Neural progenitor cell (in vitro differentiated cells): ENCODE measurements around the gene IGSF21. TPM values are rescaled to one million over a fixed set of nuclear protein-coding genes. Genes with fewer than 3 reads are reported as not detected.

Experiments
- DNase-seq: peaks from one replicate; pipeline ENCODE4 v3.0.0-alpha.2; 2016; ENCODE audit warnings: low spot score
- H2AFZ ChIP-seq: fragments of 200-600 bp; sonication (generic); replicated peaks from 2 replicates; pipeline ENCODE4 v1.6.1; 2016; ENCODE audit warnings: antibody characterized with exemption
- H3F3A ChIP-seq: fragments of 200-600 bp; sonication (generic); 2 replicates; pipeline ENCODE4 v1.6.1; 2016; ENCODE audit warnings: antibody characterized with exemption, low read depth
- H3K27ac ChIP-seq: fragments of 200-600 bp; sonication (generic); 2 replicates; pipeline ENCODE4 v1.5.1; 2016; ENCODE audit warnings: mild to moderate bottlenecking
- H3K27me3 ChIP-seq: fragments of 200-600 bp; sonication (generic); 2 replicates; pipeline ENCODE4 v1.6.1; 2016; ENCODE audit warnings: mild to moderate bottlenecking, moderate library complexity
- H3K36me3 ChIP-seq: fragments of 200-600 bp; sonication (generic); 2 replicates; pipeline ENCODE4 v1.5.1; 2016
- H3K4me1 ChIP-seq: fragments of 200-600 bp; sonication (generic); 2 replicates; pipeline ENCODE4 v1.6.1; 2016; ENCODE audit warnings: mixed run types
- H3K4me2 ChIP-seq: fragments of 200-600 bp; sonication (generic); 2 replicates; pipeline ENCODE4 v1.6.1; 2016
- H3K4me3 ChIP-seq: fragments of 200-600 bp; sonication (generic); 2 replicates; pipeline ENCODE4 v1.5.1; 2016
- H3K79me2 ChIP-seq: fragments of 200-600 bp; sonication (generic); 2 replicates; pipeline ENCODE4 v1.6.1; 2016; ENCODE audit warnings: low read depth
- H3K9ac ChIP-seq: fragments of 200-600 bp; sonication (generic); 2 replicates; pipeline ENCODE4 v1.6.1; 2016
- H3K9me3 ChIP-seq: fragments of 200-600 bp; sonication (generic); 2 replicates; pipeline ENCODE4 v1.5.1; 2016; ENCODE audit warnings: low read depth
- H4K20me1 ChIP-seq: fragments of 200-600 bp; sonication (generic); 2 replicates; pipeline ENCODE4 v1.6.1; 2016; ENCODE audit warnings: low read depth
- H3K27ac Mint-ChIP-seq: 3 replicates; pipeline ENCODE4 v1.8.0; 2021; ENCODE audit warnings: mixed read lengths
- H3K27me3 Mint-ChIP-seq: 2 replicates; pipeline ENCODE4 v1.8.0; 2022; ENCODE audit warnings: low read depth, mild to moderate bottlenecking, inconsistent platforms, moderate library complexity, mixed read lengths; ENCODE audit not compliant: insufficient read depth
- H3K36me3 Mint-ChIP-seq: 3 replicates; pipeline ENCODE4 v1.8.0; 2021; ENCODE audit warnings: mixed read lengths
- H3K4me1 Mint-ChIP-seq: 3 replicates; pipeline ENCODE4 v1.8.0; 2021; ENCODE audit warnings: mixed read lengths
- H3K4me3 Mint-ChIP-seq: 3 replicates; pipeline ENCODE4 v1.8.0; 2021; ENCODE audit warnings: mild to moderate bottlenecking, moderate library complexity, mixed read lengths
- H3K9me3 Mint-ChIP-seq: 3 replicates; pipeline ENCODE4 v1.8.0; 2020; ENCODE audit warnings: mixed read lengths
- CTCF ChIP-seq: fragments of 200-600 bp; sonication (generic); IDR thresholded peaks from 2 replicates; pipeline ENCODE4 v1.5.1; 2017; ENCODE audit warnings: antibody characterized with exemption, mild to moderate bottlenecking
- EZH2 ChIP-seq: fragments of 200-600 bp; sonication (generic); IDR thresholded peaks from 2 replicates; pipeline ENCODE4 v1.6.1; 2017; ENCODE audit warnings: antibody characterized with exemption, mild to moderate bottlenecking, moderate library complexity
- EZH2phosphoT487 ChIP-seq: fragments of 200-600 bp; sonication (generic); IDR thresholded peaks from 2 replicates; pipeline ENCODE4 v1.6.1; 2017; ENCODE audit warnings: antibody characterized with exemption
- total RNA-seq: library from RNA; depleted of rRNA; stranded (reverse); fragments of >200 nt; gene quantifications from 2 replicates; pipeline ENCODE4 v1.2.3, GENCODE V29; 2015; ENCODE audit warnings: low replicate concordance

Gene IGSF21
- total RNA-seq, 1 donor from 2014 or later, result 1.7 TPM

- Mint-ChIP-seq H3K9me3 (no peaks in the 10 kb centered on the region), H3K4me3 (no peak overlapping the region), H3K4me1 (peaks cover 7% of the 10 kb centered on the region), H3K27ac (no peak overlapping the region), H3K27me3 (peaks cover 3% of the 10 kb centered on the region), H3K36me3 (no peaks in the 10 kb centered on the region)
- Histone ChIP-seq H3K9me3 (no peaks in the 10 kb centered on the region), H4K20me1 (no peaks in the 10 kb centered on the region), H3K9ac (no peak overlapping the region), H3K36me3 (no peaks in the 10 kb centered on the region), H3K4me2 (no peak overlapping the region), H3K79me2 (no peaks in the 10 kb centered on the region), H2AFZ (no peak overlapping the region), H3K27me3 (no peaks in the 10 kb centered on the region), H3K4me3 (no peak overlapping the region), H3K4me1 (no peaks in the 10 kb centered on the region), H3K27ac (no peak overlapping the region), H3F3A (no peaks in the 10 kb centered on the region)
- no peak for DNase-seq
- no peak for TF ChIP-seq EZH2
- no peak for TF ChIP-seq EZH2phosphoT487
- no peak for TF ChIP-seq CTCF
Measured at GRCh38 chr1:18142471-18142870, 34.9 kb downstream of the IGSF21 start.

DNA sequence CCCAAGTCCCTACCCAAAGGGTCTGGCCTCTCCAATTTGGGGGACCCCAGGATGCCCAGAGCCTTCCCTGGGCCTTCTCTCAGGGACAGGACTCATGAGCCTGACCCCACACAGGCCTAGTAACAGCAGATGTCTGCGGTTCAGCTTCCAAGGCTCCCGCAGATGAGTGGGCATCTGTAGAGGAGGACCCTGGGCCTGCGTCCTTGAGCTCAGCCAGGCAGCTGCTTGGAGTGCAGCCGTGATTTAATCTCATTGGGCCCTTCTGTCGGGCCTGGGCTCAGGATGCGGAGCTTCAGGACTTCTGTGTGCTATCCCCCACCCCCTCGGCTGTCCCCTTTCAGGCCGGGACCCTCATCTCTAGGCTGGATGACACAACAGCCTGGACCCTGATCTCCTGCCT lies 35.4 kb downstream of the IGSF21 start:
- no peak overlapping the region for H3K4me3 ChIP-seq
- H3K27me3 Mint-ChIP-seq, result peaks cover 4% of the 10 kb centered on the region
- no peaks in the 10 kb centered on the region for H3K9me3 ChIP-seq
- no peak overlapping the region for H3K4me2 ChIP-seq
- no peaks in the 10 kb centered on the region for H3K36me3 Mint-ChIP-seq
- H3K27me3 ChIP-seq, result no peaks in the 10 kb centered on the region
- no peaks in the 10 kb centered on the region for H3F3A ChIP-seq
- no peaks in the 10 kb centered on the region for H3K4me1 ChIP-seq
- peak overlapping the region; percentile 33 for H3K27ac Mint-ChIP-seq
- no peaks in the 10 kb centered on the region for H3K36me3 ChIP-seq
- TF ChIP-seq EZH2 (no peak), CTCF (no peak), EZH2phosphoT487 (no peak)
- no peak for DNase-seq
- H3K4me1 Mint-ChIP-seq, result peaks cover 7% of the 10 kb centered on the region
- H2AFZ ChIP-seq, result no peak overlapping the region
- H4K20me1 ChIP-seq, result no peaks in the 10 kb centered on the region
- no peaks in the 10 kb centered on the region for H3K79me2 ChIP-seq
- H3K4me3 Mint-ChIP-seq, result no peak overlapping the region
- H3K9me3 Mint-ChIP-seq, result no peaks in the 10 kb centered on the region
- H3K9ac ChIP-seq, result no peak overlapping the region
- H3K27ac ChIP-seq, result no peak overlapping the region

GRCh38 chr1:18144062-18144461 lies 36.5 kb downstream of the IGSF21 start:
- Histone ChIP-seq H3K9me3 (no peaks in the 10 kb centered on the region), H4K20me1 (no peaks in the 10 kb centered on the region), H3K4me1 (no peaks in the 10 kb centered on the region), H3K9ac (no peak overlapping the region), H3K79me2 (no peaks in the 10 kb centered on the region), H3F3A (no peaks in the 10 kb centered on the region), H2AFZ (no peak overlapping the region), H3K36me3 (no peaks in the 10 kb centered on the region), H3K27me3 (no peaks in the 10 kb centered on the region), H3K4me3 (no peak overlapping the region), H3K4me2 (no peak overlapping the region), H3K27ac (no peak overlapping the region)
- no peak overlapping the region for H3K27ac Mint-ChIP-seq
- TF ChIP-seq CTCF (no peak), EZH2phosphoT487 (no peak), EZH2 (no peak)
- no peaks in the 10 kb centered on the region for H3K9me3 Mint-ChIP-seq
- DNase-seq, result no peak
- H3K4me1 Mint-ChIP-seq, result peaks cover 11% of the 10 kb centered on the region
- no peaks in the 10 kb centered on the region for H3K36me3 Mint-ChIP-seq
- no peak overlapping the region for H3K4me3 Mint-ChIP-seq
- H3K27me3 Mint-ChIP-seq, result peaks cover 4% of the 10 kb centered on the region
